Activated gamma-delta T cell (primary cell): ENCODE data around the gene DEPDC1B.
"Not testable (repeated sequence)": the region's sequence is repeated elsewhere in the genome, so short reads cannot be mapped to it uniquely, and the experiment has no call there.

Experiments
- DNase-seq: peaks from one replicate; lab custom pipeline; 2025; lab: John Stamatoyannopoulos, UW

DEPDC1B gene

DNA sequence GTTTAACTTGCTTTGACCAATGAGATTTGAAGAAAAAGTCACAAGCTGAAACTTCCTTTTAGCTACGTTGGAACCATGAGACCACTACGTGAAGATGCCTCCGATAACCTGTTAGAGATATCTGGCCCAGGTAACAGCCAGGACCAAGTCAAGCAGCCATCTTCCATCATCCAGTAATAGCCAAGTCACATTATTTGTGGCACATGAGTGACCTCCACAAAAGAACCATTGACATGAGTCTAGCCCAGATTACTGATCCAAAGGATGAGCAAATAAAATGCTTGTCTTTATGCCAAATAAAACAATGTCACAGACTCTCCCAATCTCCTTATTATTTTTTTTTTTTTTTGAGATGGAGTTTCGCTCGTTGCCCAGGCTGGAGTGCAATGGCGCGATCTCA is 1.6 kb downstream of the DEPDC1B start:
- DNase-seq = no peak

GRCh38 chr5:60690326-60690725 is 9.6 kb downstream of the DEPDC1B start:
- DNase-seq = no peak

GRCh38 chr5:60688980-60689379 is 11.0 kb downstream of the DEPDC1B start:
- DNase-seq = no peak

DNA sequence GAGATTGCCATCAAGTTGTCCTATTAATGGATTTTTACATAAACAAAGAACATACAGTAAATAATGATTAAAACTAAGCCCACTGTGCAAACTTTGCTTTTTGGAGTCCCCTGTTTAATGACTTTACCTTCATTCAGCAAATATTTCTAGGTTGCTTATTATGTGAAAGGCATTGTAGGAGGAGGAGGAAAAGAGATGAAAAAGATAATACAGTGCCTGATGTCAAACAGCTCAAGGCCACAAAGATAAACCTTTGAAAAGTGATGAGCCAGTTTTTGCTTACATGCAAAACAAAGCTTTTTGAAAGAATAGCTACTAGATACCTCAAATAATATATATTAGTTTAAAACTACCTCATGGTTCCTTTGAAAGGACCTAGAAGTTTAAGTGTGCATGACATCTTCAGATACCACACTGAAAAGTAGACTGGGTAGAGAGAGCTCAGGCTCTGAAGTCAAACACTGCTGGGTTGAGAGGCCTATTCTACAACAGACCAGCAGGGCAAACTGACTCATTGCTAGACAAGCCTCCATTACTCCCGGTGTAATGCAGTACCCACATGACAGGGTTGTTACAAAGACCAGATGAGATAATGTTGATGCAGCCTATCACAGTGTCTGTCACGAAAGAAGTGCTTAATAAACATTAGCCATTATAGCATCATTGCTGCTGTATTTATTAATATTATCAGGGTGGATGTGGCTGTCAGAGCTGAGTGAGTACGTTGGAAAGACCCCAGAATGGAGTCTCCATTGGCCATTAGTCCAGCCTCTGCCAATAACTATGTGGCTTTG is 11.8 kb downstream of the DEPDC1B start:
- no peak for DNase-seq

- DNase-seq = no peak
Measured at GRCh38 chr5:60686157-60686556, 13.8 kb downstream of the DEPDC1B start.

- DNase-seq = no peak
Measured at GRCh38 chr5:60685700-60686099, 14.3 kb downstream of the DEPDC1B start.

- no peak for DNase-seq
Measured at GRCh38 chr5:60685028-60685427, 14.9 kb downstream of the DEPDC1B start.

DNA sequence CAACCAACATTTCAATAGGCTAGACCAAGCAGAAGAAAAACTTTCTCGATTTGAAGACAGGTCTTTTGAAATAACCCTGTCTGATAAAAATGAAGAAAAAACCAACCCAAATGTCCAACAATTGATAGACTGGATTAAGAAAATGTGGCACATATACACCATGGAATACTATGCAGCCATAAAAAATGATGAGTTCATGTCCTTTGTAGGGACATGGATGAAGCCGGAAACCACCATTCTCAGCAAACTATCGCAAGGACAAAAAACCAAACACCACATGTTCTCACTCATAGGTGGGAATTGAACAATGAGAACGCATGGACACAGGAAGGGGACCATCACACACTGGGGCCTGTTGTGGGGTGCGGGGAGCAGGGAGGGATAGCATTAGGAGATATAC is 18.0 kb downstream of the DEPDC1B start:
- not testable (repeated sequence) for DNase-seq

DNA sequence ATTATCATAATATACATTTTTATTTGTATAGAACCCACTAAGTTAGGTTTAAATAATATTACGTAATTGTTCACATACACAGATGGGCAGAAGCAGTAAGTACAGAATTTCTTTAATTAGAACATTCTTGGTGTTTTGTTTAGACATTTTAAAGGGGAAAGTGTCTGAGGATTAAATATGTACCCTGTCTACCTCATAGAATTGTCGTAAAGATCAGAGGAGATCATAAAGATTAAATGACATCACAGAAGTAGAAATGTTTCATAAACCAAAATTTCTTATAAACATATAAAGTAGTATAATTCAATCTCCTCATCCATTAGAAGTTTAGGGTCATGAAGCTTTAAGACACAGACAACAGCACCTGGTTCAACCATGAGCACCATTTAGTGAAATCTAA is 20.1 kb downstream of the DEPDC1B start:
- no peak for DNase-seq

DNA sequence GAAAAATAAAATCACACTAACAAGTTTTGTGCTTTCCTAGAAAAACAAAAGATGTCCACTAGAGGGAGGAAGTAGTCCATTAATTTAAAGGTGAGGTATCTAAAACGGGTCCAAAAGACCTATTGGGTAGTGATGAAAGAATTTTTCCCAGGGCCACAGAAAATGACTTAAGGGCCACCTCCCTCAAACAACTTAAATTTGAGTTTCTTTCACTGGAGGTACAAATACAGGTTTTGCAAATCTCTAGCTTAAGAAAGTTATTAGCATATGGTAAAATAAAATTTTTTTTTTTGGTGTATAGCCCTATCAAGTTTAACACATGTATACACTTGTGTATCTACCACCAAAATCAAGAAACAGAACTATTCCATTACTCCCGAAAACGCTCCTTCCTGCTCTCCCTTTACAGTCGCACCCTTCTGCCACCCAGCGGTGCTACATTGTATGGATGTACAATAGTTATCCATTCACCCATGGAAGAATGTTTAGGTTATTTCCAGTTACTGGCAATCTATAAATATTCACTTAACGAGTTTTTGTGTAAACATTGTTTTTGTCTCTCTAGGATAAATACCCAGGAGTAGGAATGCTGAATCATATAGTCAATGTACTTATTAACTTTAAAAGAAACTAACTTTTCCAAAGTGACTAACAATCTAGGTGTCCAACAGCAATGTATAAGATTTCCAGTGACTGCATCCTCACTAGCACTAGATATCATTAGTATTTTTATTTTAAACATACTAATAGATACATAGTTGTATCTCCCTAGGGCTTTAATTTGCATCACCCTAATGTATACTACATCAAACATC is 21.9 kb downstream of the DEPDC1B start:
- DNase-seq = no peak

DNA sequence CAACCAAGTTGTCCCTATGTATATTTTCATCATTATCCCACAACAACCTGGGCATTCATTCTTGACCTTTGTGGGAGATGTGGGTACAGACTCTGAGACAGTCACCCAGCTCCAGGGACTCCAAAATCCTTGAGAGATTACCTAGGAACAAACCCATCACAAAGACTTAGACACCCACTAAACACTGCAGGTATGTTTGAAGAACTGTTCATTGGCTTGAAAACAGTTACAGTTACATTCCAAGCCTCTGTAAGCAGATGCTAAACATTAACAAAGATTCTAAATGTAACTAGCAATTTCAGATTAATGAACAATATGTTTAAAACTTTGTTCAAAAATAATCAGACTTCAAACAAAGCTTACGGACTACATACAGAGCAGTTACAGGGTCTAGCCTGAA is 24.7 kb downstream of the DEPDC1B start:
- no peak for DNase-seq

- no peak for DNase-seq
Measured at GRCh38 chr5:60674251-60675069, 25.5 kb downstream of the DEPDC1B start.

DNA sequence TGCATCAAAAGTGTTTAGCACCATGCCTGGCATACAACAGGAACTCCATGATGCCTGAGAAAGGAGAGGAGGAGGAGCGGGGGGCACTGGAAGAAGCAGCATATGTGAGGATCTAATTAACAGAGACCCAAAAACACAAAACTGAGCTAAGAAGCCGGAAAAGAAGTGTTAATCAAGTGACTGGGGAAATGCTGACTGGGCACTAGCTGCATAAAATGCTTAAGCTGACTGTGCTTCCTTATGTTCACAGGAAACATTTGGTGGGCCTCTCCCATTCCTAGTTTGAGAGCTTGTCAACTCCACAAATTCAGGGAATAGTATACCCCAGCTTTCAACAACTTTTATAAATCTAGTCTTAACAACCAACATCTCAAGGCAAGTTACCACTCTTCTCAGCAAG is 26.6 kb downstream of the DEPDC1B start:
- DNase-seq = no peak

- no peak for DNase-seq
Measured at GRCh38 chr5:60672693-60673264, 27.2 kb downstream of the DEPDC1B start.

- DNase-seq = no peak
Measured at GRCh38 chr5:60671899-60672692, 27.9 kb downstream of the DEPDC1B start.

- DNase-seq = no peak
Measured at GRCh38 chr5:60670749-60671148, 29.2 kb downstream of the DEPDC1B start.

GRCh38 chr5:60668686-60669304 is 31.2 kb downstream of the DEPDC1B start:
- no peak for DNase-seq

GRCh38 chr5:60651872-60652620 is 47.9 kb downstream of the DEPDC1B start:
- no peak for DNase-seq

GRCh38 chr5:60649288-60649917 is 50.6 kb downstream of the DEPDC1B start:
- no peak for DNase-seq

GRCh38 chr5:60648175-60648574 is 51.8 kb downstream of the DEPDC1B start:
- DNase-seq = no peak
